Heart left ventricle (tissue), 16 donors: ENCODE measurements around the gene EPHA6. TPM values are rescaled to one million over a fixed set of nuclear protein-coding genes. Genes with fewer than 3 reads are reported as not detected.

ENCODE experiments used
- ATAC-seq, 4 donors: fragments of 200-7000 bp; cut with Tn5 transposase; one replicate each; pipeline ENCODE4 v1.9.1; 2020 to 2022; ENCODE audit warnings: moderate library complexity in 4 of 4, mild to moderate bottlenecking in 3 of 4, moderate number of reproducible peaks in 1 of 4
- DNase-seq, 5 donors: peaks; one replicate each; pipeline ENCODE4 v3.0.0-alpha.2; 2020
- H3K27ac ChIP-seq, 12 donors: fragments of 200-600 bp; sonication (generic) in 4 of 12; one replicate each; pipeline versions ENCODE4 v1.5.0 to v1.8.0; 2016 to 2022; ENCODE audit warnings: mild to moderate bottlenecking in 2 of 12
- H3K27me3 ChIP-seq, 9 donors: fragments of 200-600 bp; sonication (generic) in 2 of 9; one replicate each; pipeline versions ENCODE4 v1.5.1 to v1.8.0; 2016 to 2022; ENCODE audit warnings: mild to moderate bottlenecking in 3 of 9
- H3K36me3 ChIP-seq, 9 donors: fragments of 200-600 bp; sonication (generic) in 2 of 9; one replicate each; pipeline versions ENCODE4 v1.5.0 to v1.8.0; 2018 to 2022; ENCODE audit warnings: mild to moderate bottlenecking in 2 of 9
- H3K4me1 ChIP-seq, 12 donors: fragments of 200-600 bp; sonication (generic) in 4 of 12; one replicate each; pipeline versions ENCODE4 v1.5.0 to v1.8.0; 2016 to 2022; ENCODE audit warnings: mild to moderate bottlenecking in 3 of 12
- H3K4me3 ChIP-seq, 12 donors: fragments of 200-600 bp; sonication (generic) in 4 of 12; one replicate each; pipeline versions ENCODE4 v1.5.0 to v1.8.0; 2017 to 2022; ENCODE audit warnings: mild to moderate bottlenecking in 9 of 12, moderate library complexity in 4 of 12
- H3K9me3 ChIP-seq, 12 donors: fragments of 200-600 bp; sonication (generic) in 4 of 12; one replicate each; pipeline versions ENCODE4 v1.5.0 to v1.8.0; 2016 to 2022; ENCODE audit warnings: mild to moderate bottlenecking in 1 of 12
- CTCF ChIP-seq, 12 donors: fragments of 200-600 bp; sonication (generic) in 4 of 12; IDR thresholded peaks; one replicate each; pipeline versions ENCODE4 v1.5.0 to v1.8.0; 2018 to 2022; ENCODE audit warnings: antibody characterized with exemption in 12 of 12, mild to moderate bottlenecking in 5 of 12
- POLR2A ChIP-seq, 2 donors: fragments of 450-650 bp; IDR thresholded peaks; one replicate each; pipeline ENCODE4 v1.6.1; 2017; ENCODE audit warnings: antibody characterized with exemption in 2 of 2, mild to moderate bottlenecking in 2 of 2, moderate library complexity in 2 of 2
- WGBS, 4 donors: extraction: QIAGEN DNeasy Blood & Tissue Kit in 2 of 4; methylation state at CpG; one replicate each; pipeline versions ENCODE4 v1.1.5 to v1.1.7; 2013 to 2018; 5-methylcytosine and 5-hydroxymethylcytosine counted together
- intact Hi-C, 10 donors: fragments of 100-400 bp; cut with DNase I; formaldehyde crosslinking; loops; one replicate each; pipeline versions ENCODE4 v1.11.1 to v1.14.2; 2022
- polyA plus RNA-seq, 2 donors: library from polyadenylated mRNA; stranded (reverse); fragments of 200-250 nt; gene quantifications; one replicate each; pipeline ENCODE4 v1.2.3, GENCODE V29; 2013
- total RNA-seq, 9 donors: library from RNA; depleted of rRNA in 2 of 9; stranded (reverse); fragments of >200 nt in 2 of 9; fragmentation: NEBNext Ultra II Directional in 3 of 9; extraction: Animal tissue kit (Norgen Biotek cat#: 25700) in 3 of 9; gene quantifications; one replicate each; pipeline versions ENCODE4 v1.1.0 to v1.2.4, GENCODE V29; 2016 to 2023
- donor health status: ischemic (EF 13 %, LVEDD 7.1; RV severe dilation, severe dysfunction).
- donor health status: healthy with polysubstance abuse.
- donor health status: DM: no; HTN: yes; CAD: no.
- donor health status: DM: no; HTN: no; CAD: no.
- donor health status: ischemic (EF 25% LVEDD 6.9; RV normal size, moderate dysfunction).
- donor health status: ischemic (EF 25% LVEDD 5.7; RV mildly dilated, moderate dysfunction).
- donor health status: healthy.
- donor health status: DM: yes; HTN: yes; CAD: no.
- donor health status: ischemic (EF 35%, LVEDD 5.7; RV mildly dilated, moderate dysfunction).
- donor health status: nonischemic (EF 11% LVEDD 7.7; RV severe dilation, severe dysfunction).
- donor health status: DM: yes; HTN: yes; CAD: no.
- donor health status: PGD.
- donor health status: ischemic (EF 29% LVEDD 5.4; RV normal size, mild dysfunction).
- donor health status: nonischemic (EF 23%, LVEDD 6.1; RV moderate dilation, normal function).

The EPHA6 gene
- total and polyA plus RNA-seq, 11 donors = 0.28 to 1.2 (median 0.42) TPM; not detected in 6

GRCh38 chr3:97245201-97245910, 431.0 kb downstream of the EPHA6 start:
- no peaks in the 10 kb centered on the region for H3K27me3 ChIP-seq
- intact Hi-C loops = no loop called here
- no peak overlapping the region for H3K27ac ChIP-seq
- no peaks in the 10 kb centered on the region for H3K4me1 ChIP-seq
- no peaks in the 10 kb centered on the region for H3K36me3 ChIP-seq
- no peaks in the 10 kb centered on the region for H3K9me3 ChIP-seq
- H3K4me3 ChIP-seq = no peak overlapping the region
- TF ChIP-seq CTCF (IDR thresholded peaks at IDR 0.05) (no peak), POLR2A (IDR thresholded peaks at IDR 0.05) (no peak)
- WGBS, 4 donors = 56 to 68% (median 61%) methylated on average over 2 of the region's 2 CpGs
- no peak for ATAC-seq
- no peak for DNase-seq

GRCh38 chr3:97256060-97256459, 441.7 kb downstream of the EPHA6 start:
- intact Hi-C loops = no loop called here
- Histone ChIP-seq H3K4me1 (no peaks in the 10 kb centered on the region), H3K27ac (no peak overlapping the region), H3K27me3 (no peaks in the 10 kb centered on the region), H3K9me3 (no peaks in the 10 kb centered on the region), H3K4me3 (no peak overlapping the region), H3K36me3 (no peaks in the 10 kb centered on the region)
- no peak for ATAC-seq
- no peak for DNase-seq
- no peak for TF ChIP-seq CTCF (IDR thresholded peaks at IDR 0.05)
- TF ChIP-seq POLR2A (IDR thresholded peaks at IDR 0.05) = no peak
- WGBS, 4 donors = 61 to 65% (median 65%) methylated on average over 2 of the region's 2 CpGs

- no peaks in the 10 kb centered on the region for H3K36me3 ChIP-seq
- no peaks in the 10 kb centered on the region for H3K9me3 ChIP-seq
- no peaks in the 10 kb centered on the region for H3K27me3 ChIP-seq
- intact Hi-C loops = no loop called here
- 64 to 75% (median 70%) methylated on average over 1 of the region's 1 CpG for WGBS, 4 donors
- DNase-seq (no peak), ATAC-seq (no peak)
- no peak overlapping the region for H3K4me3 ChIP-seq
- no peaks in the 10 kb centered on the region for H3K4me1 ChIP-seq
- no peak overlapping the region for H3K27ac ChIP-seq
- TF ChIP-seq POLR2A (IDR thresholded peaks at IDR 0.05) (no peak), CTCF (IDR thresholded peaks at IDR 0.05) (no peak)
These were observed 443.7 kb downstream of the EPHA6 start for GRCh38 chr3:97257942-97258697.

- H3K27me3 ChIP-seq = no peaks in the 10 kb centered on the region
- H3K9me3 ChIP-seq = no peaks in the 10 kb centered on the region
- intact Hi-C loops = no loop called here
- H3K36me3 ChIP-seq = no peaks in the 10 kb centered on the region
- no peak overlapping the region for H3K4me3 ChIP-seq
- H3K27ac ChIP-seq = no peak overlapping the region
- no peaks in the 10 kb centered on the region for H3K4me1 ChIP-seq
- DNase-seq = no peak
- 43 to 56% (median 47%) methylated on average over 1 of the region's 1 CpG for WGBS, 4 donors
- no peak for ATAC-seq
- TF ChIP-seq POLR2A (IDR thresholded peaks at IDR 0.05) (no peak), CTCF (IDR thresholded peaks at IDR 0.05) (no peak)
These were observed 444.9 kb downstream of the EPHA6 start for GRCh38 chr3:97259263-97259662.
